WERI-Rb-1 (cell line): ENCODE measurements around the gene BCAR3.

Experiments
- DNase-seq: peaks from one replicate; pipeline ENCODE4 v3.0.0-alpha.2; 2020
- H3K27ac ChIP-seq: fragments of 250-450 bp; sonication (Bioruptor Pico); 2 replicates; pipeline ENCODE4 v1.5.1; 2020; ENCODE audit warnings: mild to moderate bottlenecking, moderate library complexity
- H3K27me3 ChIP-seq: fragments of 250-450 bp; sonication (Bioruptor Pico); 2 replicates; pipeline ENCODE4 v1.5.1; 2021; ENCODE audit warnings: mild to moderate bottlenecking, low read depth, moderate library complexity; ENCODE audit not compliant: insufficient read depth, severe bottlenecking
- H3K36me3 ChIP-seq: fragments of 250-450 bp; sonication (Bioruptor Pico); 2 replicates; pipeline ENCODE4 v1.5.1; 2020; ENCODE audit warnings: mild to moderate bottlenecking, moderate library complexity
- H3K4me3 ChIP-seq: 2 replicates; pipeline ENCODE4 v1.5.1; 2011; ENCODE audit warnings: low read depth, mild to moderate bottlenecking, control low read depth, low read length
- H3K9me3 ChIP-seq: fragments of 250-450 bp; sonication (Bioruptor Pico); 2 replicates; pipeline ENCODE4 v1.5.1; 2021; ENCODE audit warnings: mild to moderate bottlenecking, moderate library complexity; ENCODE audit not compliant: severe bottlenecking
- TF ChIP-seq, protein P1 (sequence below): IDR thresholded peaks from 2 replicates; pipeline ENCODE4 v1.5.1; 2011; ENCODE audit warnings: low read depth, mild to moderate bottlenecking, control low read depth, inconsistent platforms, low read length

The BCAR3 gene

DNA sequence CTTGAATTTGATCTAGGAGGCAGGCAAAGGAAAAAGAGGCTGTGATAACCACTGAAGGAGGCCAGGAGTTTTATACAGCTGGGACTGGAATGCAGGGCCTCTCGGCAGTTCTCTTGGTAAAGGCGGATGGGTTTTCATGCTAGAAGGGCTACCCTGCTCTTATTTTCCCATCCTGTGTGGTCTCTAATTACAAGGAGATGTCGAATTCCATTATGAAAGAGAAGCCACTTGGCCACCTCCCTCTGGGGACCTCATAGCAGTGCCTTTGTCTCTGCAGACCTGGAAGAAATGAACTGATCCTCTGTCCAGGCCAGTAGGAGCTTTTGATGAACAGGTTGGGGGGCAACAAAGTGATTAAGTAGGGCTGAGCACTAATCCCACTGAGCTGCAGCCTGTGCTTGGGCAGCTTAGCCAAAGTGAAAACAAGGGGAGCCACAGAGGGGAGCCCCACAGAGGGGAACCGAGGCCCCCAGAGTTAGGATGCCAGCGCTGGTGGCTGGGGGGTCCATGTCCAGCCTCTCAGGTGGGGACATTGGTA is 42.2 kb upstream of the BCAR3 start:
- Histone ChIP-seq H3K4me3 (no peak overlapping the region), H3K36me3 (no peaks in the 10 kb centered on the region)
- DNase-seq, result peak; percentile 76

DNA sequence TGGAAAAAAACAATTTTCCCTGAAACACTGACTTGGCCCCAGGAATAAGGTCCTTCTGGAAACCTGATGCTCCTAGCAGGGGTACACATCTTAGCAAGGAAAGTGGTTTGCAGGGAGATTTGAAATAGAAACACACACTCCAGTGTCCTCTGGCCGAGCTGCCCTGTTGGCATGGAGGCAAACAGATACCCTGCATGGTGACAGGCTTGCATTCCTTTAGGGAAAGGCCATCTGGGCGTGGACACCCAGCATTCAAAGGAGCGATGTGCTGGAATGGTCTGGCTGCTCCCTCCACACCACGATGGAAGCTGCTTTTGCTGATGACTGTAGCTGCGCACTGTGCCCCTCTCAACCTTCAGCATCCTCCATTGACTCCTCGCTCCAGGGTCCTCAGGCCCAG is 41.5 kb upstream of the BCAR3 start:
- TF ChIP-seq, protein P1, sequence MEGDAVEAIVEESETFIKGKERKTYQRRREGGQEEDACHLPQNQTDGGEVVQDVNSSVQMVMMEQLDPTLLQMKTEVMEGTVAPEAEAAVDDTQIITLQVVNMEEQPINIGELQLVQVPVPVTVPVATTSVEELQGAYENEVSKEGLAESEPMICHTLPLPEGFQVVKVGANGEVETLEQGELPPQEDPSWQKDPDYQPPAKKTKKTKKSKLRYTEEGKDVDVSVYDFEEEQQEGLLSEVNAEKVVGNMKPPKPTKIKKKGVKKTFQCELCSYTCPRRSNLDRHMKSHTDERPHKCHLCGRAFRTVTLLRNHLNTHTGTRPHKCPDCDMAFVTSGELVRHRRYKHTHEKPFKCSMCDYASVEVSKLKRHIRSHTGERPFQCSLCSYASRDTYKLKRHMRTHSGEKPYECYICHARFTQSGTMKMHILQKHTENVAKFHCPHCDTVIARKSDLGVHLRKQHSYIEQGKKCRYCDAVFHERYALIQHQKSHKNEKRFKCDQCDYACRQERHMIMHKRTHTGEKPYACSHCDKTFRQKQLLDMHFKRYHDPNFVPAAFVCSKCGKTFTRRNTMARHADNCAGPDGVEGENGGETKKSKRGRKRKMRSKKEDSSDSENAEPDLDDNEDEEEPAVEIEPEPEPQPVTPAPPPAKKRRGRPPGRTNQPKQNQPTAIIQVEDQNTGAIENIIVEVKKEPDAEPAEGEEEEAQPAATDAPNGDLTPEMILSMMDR, result no peak
- Histone ChIP-seq H3K27ac (peak overlapping the region; percentile 74), H3K4me3 (no peak overlapping the region), H3K27me3 (no peaks in the 10 kb centered on the region), H3K36me3 (no peaks in the 10 kb centered on the region), H3K9me3 (no peaks in the 10 kb centered on the region)
- no peak for DNase-seq

More for the DNA sequence above, 42.2 kb upstream of the BCAR3 start:
- Histone ChIP-seq H3K27me3 (no peaks in the 10 kb centered on the region), H3K27ac (peak overlapping the region; percentile 74), H3K9me3 (no peaks in the 10 kb centered on the region)
- TF ChIP-seq, protein P1, result no peak

DNA sequence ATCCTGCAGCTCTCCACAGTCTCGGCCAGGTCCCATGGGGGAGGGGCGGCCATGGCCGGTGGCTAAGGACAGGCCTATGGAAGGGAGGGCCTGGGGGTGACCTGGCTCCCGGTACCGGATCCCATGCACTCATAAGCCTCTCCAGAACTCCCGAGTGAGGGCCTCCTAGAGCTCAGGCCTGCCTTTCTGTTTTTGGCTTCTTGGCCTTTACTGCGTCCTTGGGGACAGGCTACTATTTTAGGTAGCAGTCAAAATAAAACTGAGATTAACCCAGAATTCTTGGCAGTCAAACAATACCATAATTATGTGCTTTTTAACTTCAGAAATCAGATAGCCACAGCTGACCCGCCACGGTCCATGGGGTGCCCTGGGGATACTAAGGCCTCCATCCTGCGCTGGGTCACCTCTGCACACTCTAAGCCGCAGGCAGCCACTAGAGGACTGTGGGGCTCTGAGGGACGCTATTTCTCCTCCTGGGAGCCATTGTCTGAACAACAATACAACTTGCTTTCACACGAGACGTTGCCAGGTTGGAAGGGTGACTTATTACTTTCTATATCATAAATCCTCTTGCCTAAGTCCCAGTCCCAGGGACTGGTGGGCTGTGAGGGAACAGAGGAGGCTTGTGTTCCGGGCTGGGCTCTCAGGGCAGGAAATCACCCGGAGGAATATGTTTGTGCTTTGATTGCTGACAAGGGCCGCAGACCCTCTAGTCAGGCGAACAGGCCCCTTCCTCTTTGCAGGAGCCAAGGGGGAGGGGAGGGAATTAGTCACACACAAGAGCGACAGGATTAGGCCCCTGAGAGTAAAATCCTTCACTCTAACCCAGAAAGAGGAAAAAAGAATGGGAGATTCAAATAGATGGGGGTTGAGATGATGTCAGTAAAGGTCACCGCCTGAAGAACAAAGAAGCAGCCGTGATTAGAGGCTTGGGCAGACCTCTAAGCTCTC is 40.7 kb upstream of the BCAR3 start:
- no peaks in the 10 kb centered on the region for H3K9me3 ChIP-seq
- TF ChIP-seq, protein P1, result peak; percentile 44; the same call in 1 of the 2 replicates
- no peaks in the 10 kb centered on the region for H3K27me3 ChIP-seq
- no peak overlapping the region for H3K4me3 ChIP-seq
- peak; percentile 60 for DNase-seq
- H3K27ac ChIP-seq, result peak overlapping the region; percentile 74
- H3K36me3 ChIP-seq, result no peaks in the 10 kb centered on the region

DNA sequence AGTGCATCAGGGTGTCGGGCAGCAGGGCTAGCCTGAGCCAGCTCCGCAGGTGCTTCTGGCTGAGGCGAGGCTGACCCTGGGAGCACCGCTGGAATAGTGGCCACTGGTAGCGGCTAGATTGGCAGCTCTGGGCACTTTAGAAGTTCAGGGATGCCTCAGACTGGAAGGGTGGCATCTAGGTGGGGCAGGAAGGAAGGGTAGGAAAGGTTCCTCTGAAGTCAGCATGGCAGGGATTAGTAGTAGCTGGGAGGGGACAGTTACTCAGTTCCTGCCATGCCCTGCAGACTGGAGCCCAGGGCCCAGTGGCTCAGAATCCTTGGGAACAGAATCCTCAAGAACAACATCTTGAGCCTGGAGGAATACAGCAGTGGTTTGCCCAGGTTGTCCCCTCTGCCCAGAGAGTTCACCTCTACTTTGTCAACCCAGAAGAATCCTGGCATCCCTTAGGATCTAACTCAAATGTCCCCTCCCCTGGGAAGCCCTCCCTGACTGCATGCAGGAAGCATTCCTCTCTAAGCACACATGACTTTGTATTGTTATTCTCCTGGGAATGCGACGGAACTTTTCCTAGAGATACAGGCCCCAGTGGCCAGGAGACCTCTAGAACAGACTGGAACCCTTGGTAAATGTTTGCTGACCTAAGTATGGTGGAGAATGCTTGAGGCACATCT is 39.5 kb upstream of the BCAR3 start:
- Histone ChIP-seq H3K27me3 (no peaks in the 10 kb centered on the region), H3K36me3 (no peaks in the 10 kb centered on the region), H3K27ac (no peak overlapping the region), H3K9me3 (no peaks in the 10 kb centered on the region), H3K4me3 (no peak overlapping the region)
- no peak for DNase-seq
- TF ChIP-seq, protein P1, result no peak

DNA sequence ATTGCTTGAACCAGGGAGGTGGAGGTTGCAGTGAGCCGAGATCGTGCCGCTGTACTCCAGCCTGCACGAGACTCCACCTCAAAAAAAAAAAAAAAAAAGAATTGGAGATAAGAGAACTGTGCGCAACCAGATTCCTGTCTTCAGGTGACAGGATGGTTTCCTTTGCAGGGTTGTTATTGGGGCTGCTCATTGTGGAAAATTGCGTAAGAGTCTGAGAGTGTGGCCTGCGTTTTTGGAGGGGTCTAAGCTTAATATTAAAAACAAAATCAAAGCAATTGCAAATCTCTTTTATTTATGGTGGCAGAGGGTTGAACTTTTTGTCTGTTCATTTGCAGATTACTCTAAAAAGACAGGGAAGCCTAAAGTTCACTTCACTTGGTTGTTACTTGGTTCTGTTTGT is 36.0 kb upstream of the BCAR3 start:
- Histone ChIP-seq H3K27me3 (no peaks in the 10 kb centered on the region), H3K4me3 (no peak overlapping the region), H3K9me3 (no peaks in the 10 kb centered on the region), H3K27ac (no peak overlapping the region), H3K36me3 (no peaks in the 10 kb centered on the region)
- no peak for DNase-seq
- TF ChIP-seq, protein P1, result no peak
